ENCODE data around the gene VAV2. TPM values are rescaled to one million over a fixed set of nuclear protein-coding genes. Genes with fewer than 3 reads are reported as not detected.
A peak's percentile ranks its signal among the peaks of the same experiment; 100 is the strongest.

VAV2 gene
- total and polyA plus RNA-seq, 11 donors = 3.3 to 9.9 (median 5.3) TPM

- no peak for TF ChIP-seq CTCF (IDR thresholded peaks at IDR 0.05)
- TF ChIP-seq POLR2A (IDR thresholded peaks at IDR 0.05) = no peak
- DNase-seq (peak in 4 of 5 donors; percentile 47 to 59 (median 52)), ATAC-seq (peak; percentile 43 to 75 (median 72))
- WGBS, 4 donors = 5 to 51% (median 26%) methylated on average over 11 to 25 of the region's 25 CpGs
- Histone ChIP-seq H3K36me3 (no peaks in the 10 kb centered on the region), H3K4me1 (peaks cover 0 to 19% (median 5%) of the 10 kb centered on the region in 12 donors), H3K4me3 (peak within 1 kb of the TSS in 10 of 12 donors; percentile 22 to 63 (median 50)), H3K27me3 (peaks cover 0 to 7% (median 0%) of the 10 kb centered on the region in 9 donors), H3K27ac (no peak within 1 kb of the TSS), H3K9me3 (no peaks in the 10 kb centered on the region)
- intact Hi-C loops (cut with DNase I) = no loop called here
Measured at GRCh38 chr9:133737774-133738639, 254.1 kb downstream of the VAV2 start, which contains the start of gene SARDH. TSS of gene SARDH (minus strand) at chr9:133738352. CDS start at chr9:133734173, 4,179 bp downstream.

GRCh38 chr9:133737071-133737773 lies 254.9 kb downstream of the VAV2 start:
- WGBS, 4 donors = 65 to 80% (median 75%) methylated on average over 7 to 15 of the region's 15 CpGs
- H3K4me3 ChIP-seq = peak overlapping the region in 6 of 12 donors; percentile 47 to 63 (median 54)
- TF ChIP-seq CTCF (IDR thresholded peaks at IDR 0.05) (no peak), POLR2A (IDR thresholded peaks at IDR 0.05) (no peak)
- H3K36me3 ChIP-seq = no peaks in the 10 kb centered on the region
- no peak overlapping the region for H3K27ac ChIP-seq
- intact Hi-C loops (cut with DNase I) = no loop called here
- peaks cover 0 to 19% (median 5%) of the 10 kb centered on the region in 12 donors for H3K4me1 ChIP-seq
- no peak for DNase-seq
- peaks cover 0 to 7% (median 0%) of the 10 kb centered on the region in 9 donors for H3K27me3 ChIP-seq
- no peaks in the 10 kb centered on the region for H3K9me3 ChIP-seq
- ATAC-seq = peak in 1 of 4 donors; percentile 3

GRCh38 chr9:133735931-133736330 lies 256.2 kb downstream of the VAV2 start:
- Histone ChIP-seq H3K27me3 (peaks cover 0 to 7% (median 0%) of the 10 kb centered on the region in 9 donors), H3K27ac (no peak overlapping the region), H3K36me3 (no peaks in the 10 kb centered on the region), H3K9me3 (no peaks in the 10 kb centered on the region), H3K4me1 (peaks cover 0 to 19% (median 5%) of the 10 kb centered on the region in 12 donors), H3K4me3 (no peak overlapping the region)
- no peak for DNase-seq
- WGBS, 4 donors = 87 to 95% (median 88%) methylated on average over 8 of the region's 8 CpGs
- intact Hi-C loops (cut with DNase I) = no loop called here
- no peak for ATAC-seq
- TF ChIP-seq POLR2A (IDR thresholded peaks at IDR 0.05) = no peak
- TF ChIP-seq CTCF (IDR thresholded peaks at IDR 0.05) = no peak

- no peak for ATAC-seq
- TF ChIP-seq POLR2A (IDR thresholded peaks at IDR 0.05) = no peak
- no peak for TF ChIP-seq CTCF (IDR thresholded peaks at IDR 0.05)
- WGBS, 4 donors = 51 to 59% (median 54%) methylated on average over 10 of the region's 10 CpGs
- intact Hi-C loops (cut with DNase I) = no loop called here
- Histone ChIP-seq H3K9me3 (no peaks in the 10 kb centered on the region), H3K36me3 (no peaks in the 10 kb centered on the region), H3K4me3 (no peak overlapping the region), H3K27me3 (peaks cover 0 to 7% (median 0%) of the 10 kb centered on the region in 9 donors), H3K4me1 (peaks cover 0 to 19% (median 5%) of the 10 kb centered on the region in 12 donors), H3K27ac (no peak overlapping the region)
- DNase-seq = no peak
Measured at GRCh38 chr9:133735415-133735775, 256.7 kb downstream of the VAV2 start.

Measured in heart left ventricle (tissue), 16 donors.